Prostate gland (tissue), 2 donors: ENCODE data around the gene FAM83F. TPM values are rescaled to one million over a fixed set of nuclear protein-coding genes. Genes with fewer than 3 reads are reported as not detected.

Experiments used
- DNase-seq: peaks from one replicate; pipeline ENCODE4 v3.0.0-alpha.2; 2019; ENCODE audit warnings: low spot score
- H3K27ac ChIP-seq, 2 donors: fragments of 200-600 bp; sonication (generic); 2 replicates each; pipeline ENCODE4 v1.5.1; 2017 to 2019
- H3K27me3 ChIP-seq: fragments of 200-600 bp; sonication (generic); replicated peaks from 2 replicates; pipeline ENCODE4 v1.5.1; 2019; ENCODE audit not compliant: insufficient read depth
- H3K36me3 ChIP-seq, 2 donors: fragments of 200-600 bp; sonication (generic); 1 replicate in 1 of 2; 2 replicates in 1 of 2; pipeline versions ENCODE4 v1.5.1 to v1.8.1; 2017 to 2019
- H3K4me1 ChIP-seq: fragments of 200-600 bp; sonication (generic); replicated peaks from 2 replicates; pipeline ENCODE4 v1.5.1; 2019
- H3K4me3 ChIP-seq, 2 donors: fragments of 200-600 bp; sonication (generic); 2 replicates each; pipeline ENCODE4 v1.5.1; 2017 to 2019
- H3K9me3 ChIP-seq: fragments of 200-600 bp; sonication (generic); 2 replicates; pipeline ENCODE4 v1.5.1; 2017
- CTCF ChIP-seq, 4 experiments: fragments of 200-600 bp in 2 of 4; fragments of 450-650 bp in 2 of 4; sonication (generic) in 2 of 4; IDR thresholded peaks; 1 replicate in 3 of 4; 2 replicates in 1 of 4; pipeline ENCODE4 v1.5.1; 2016 to 2019; ENCODE audit warnings: antibody characterized with exemption in 4 of 4, mild to moderate bottlenecking in 2 of 4, moderate library complexity in 2 of 4
- POLR2A ChIP-seq: fragments of 450-650 bp; IDR thresholded peaks from one replicate; pipeline ENCODE4 v1.6.1; 2016; ENCODE audit warnings: antibody characterized with exemption, mild to moderate bottlenecking
- POLR2AphosphoS5 ChIP-seq: sonication (generic); formaldehyde crosslinking; IDR thresholded peaks from one replicate; pipeline ENCODE4 v1.6.1; 2017; ENCODE audit warnings: antibody characterized with exemption
- WGBS: methylation state at CpG from one replicate; pipeline ENCODE4 v1.1.5; 2018; 5-methylcytosine and 5-hydroxymethylcytosine counted together
- intact Hi-C: fragments of 100-400 bp; cut with DNase I; formaldehyde crosslinking; loops from one replicate; pipeline ENCODE4 v1.14.2; 2022
- total RNA-seq, 2 donors: library from RNA; depleted of rRNA; stranded (reverse); fragments of >200 nt; gene quantifications; one replicate each; pipeline ENCODE4 v1.1.0, GENCODE V29; 2016

The FAM83F gene
- total RNA-seq, 2 donors from 2014 or later = 26.2 to 28.6 TPM

DNA sequence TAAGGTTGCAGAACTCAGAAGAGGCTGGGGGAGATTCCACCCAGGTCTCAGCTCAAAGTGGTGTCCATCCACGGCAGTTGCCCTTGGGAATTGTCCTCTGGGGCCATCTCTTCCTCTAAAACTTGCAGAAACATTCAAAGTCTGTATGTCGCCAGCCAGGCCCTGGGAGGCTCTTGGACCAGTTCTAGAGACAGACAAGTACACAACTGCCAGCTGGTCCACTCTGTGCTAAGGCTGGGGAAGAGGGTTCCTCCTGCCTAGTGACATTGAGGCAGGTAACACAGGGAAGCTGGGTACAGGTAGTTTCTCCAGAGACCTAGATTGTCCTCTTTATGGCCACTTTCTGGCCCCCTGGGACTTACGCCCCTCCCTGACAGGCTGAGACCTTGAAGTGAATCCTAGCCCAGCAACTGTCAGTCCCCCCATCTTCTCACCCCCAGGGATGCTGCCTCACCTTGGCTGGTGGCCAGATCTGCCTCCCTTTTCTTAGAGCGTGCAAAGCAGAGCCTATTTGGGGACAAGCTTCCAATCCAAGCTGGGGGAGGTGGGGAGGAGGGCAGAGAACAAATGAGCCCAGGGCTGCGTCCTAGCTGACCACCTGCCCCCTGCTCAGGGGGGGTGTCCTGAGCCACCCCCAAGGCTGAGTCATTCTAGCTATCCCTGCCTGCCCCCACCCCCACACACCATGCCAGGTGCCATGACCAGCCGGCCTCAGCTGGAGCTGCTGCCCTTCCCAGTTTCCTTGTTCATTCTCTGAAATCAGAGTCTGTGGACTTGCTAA is 8.4 kb downstream of the FAM83F start:
- no peak for DNase-seq
- Histone ChIP-seq H3K27me3 (no peaks in the 10 kb centered on the region), H3K27ac (no peak overlapping the region), H3K36me3 (no peaks in the 10 kb centered on the region), H3K9me3 (no peaks in the 10 kb centered on the region), H3K4me1 (peaks cover 6% of the 10 kb centered on the region), H3K4me3 (no peak overlapping the region)
- intact Hi-C loops = no loop called here
- no peak for TF ChIP-seq CTCF (IDR thresholded peaks at IDR 0.05)
- no peak for TF ChIP-seq POLR2A
- no peak for TF ChIP-seq POLR2AphosphoS5
- WGBS = 67% methylated on average over 6 of the region's 6 CpGs

DNA sequence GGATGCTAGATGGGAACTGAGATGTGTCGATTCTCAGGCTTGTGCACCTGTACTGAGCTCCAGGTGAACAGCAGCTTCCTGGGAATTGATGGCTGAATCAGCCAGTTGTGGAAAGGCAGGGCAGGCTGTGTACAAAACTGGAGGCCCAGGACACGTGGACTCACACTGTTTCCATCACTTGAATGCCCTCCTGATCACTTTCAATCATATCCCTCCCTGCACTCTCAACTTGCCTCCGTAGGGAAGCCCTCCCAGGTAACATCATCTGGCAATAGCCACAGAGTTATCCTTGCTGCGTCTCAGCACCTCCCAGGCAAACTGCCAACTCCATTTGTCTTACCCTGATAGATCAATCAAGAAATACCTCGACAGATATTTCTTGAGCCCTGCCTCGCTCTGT is 10.1 kb downstream of the FAM83F start:
- Histone ChIP-seq H3K9me3 (no peaks in the 10 kb centered on the region), H3K27ac (no peak overlapping the region), H3K27me3 (no peaks in the 10 kb centered on the region), H3K36me3 (no peaks in the 10 kb centered on the region), H3K4me1 (peaks cover 6% of the 10 kb centered on the region), H3K4me3 (no peak overlapping the region)
- TF ChIP-seq POLR2AphosphoS5 (no peak), CTCF (IDR thresholded peaks at IDR 0.05) (no peak), POLR2A (no peak)
- no peak for DNase-seq
- intact Hi-C loops = no loop called here
- WGBS = 56% methylated on average over 6 of the region's 6 CpGs

GRCh38 chr22:40006641-40007040 is 11.9 kb downstream of the FAM83F start:
- intact Hi-C loops = no loop called here
- no peak for DNase-seq
- H3K27me3 ChIP-seq = no peaks in the 10 kb centered on the region
- H3K36me3 ChIP-seq = no peaks in the 10 kb centered on the region
- WGBS = 44% methylated on average over 8 of the region's 8 CpGs
- H3K27ac ChIP-seq = no peak overlapping the region
- no peak for TF ChIP-seq CTCF (IDR thresholded peaks at IDR 0.05)
- peaks cover 10% of the 10 kb centered on the region for H3K4me1 ChIP-seq
- H3K4me3 ChIP-seq = no peak overlapping the region
- no peaks in the 10 kb centered on the region for H3K9me3 ChIP-seq

- H3K4me3 ChIP-seq = no peak overlapping the region
- intact Hi-C loops = no loop called here
- DNase-seq = no peak
- H3K4me1 ChIP-seq = peaks cover 10% of the 10 kb centered on the region
- no peak for TF ChIP-seq CTCF (IDR thresholded peaks at IDR 0.05)
- TF ChIP-seq POLR2A = no peak
- TF ChIP-seq POLR2AphosphoS5 = no peak
- whole genome bisulfite sequencing = 75% methylated on average over 27 of the region's 27 CpGs
- H3K27me3 ChIP-seq = no peaks in the 10 kb centered on the region
- no peak overlapping the region for H3K27ac ChIP-seq
- H3K9me3 ChIP-seq = no peaks in the 10 kb centered on the region
- no peaks in the 10 kb centered on the region for H3K36me3 ChIP-seq
These were observed 13.3 kb downstream of the FAM83F start for GRCh38 chr22:40007853-40008710.
